Anterior cingulate cortex (tissue), 58 donors: ENCODE measurements around the gene NELL1.

ENCODE experiments used
- DNase-seq, 58 donors: peaks; one replicate each; lab custom pipeline; 2025; lab: John Stamatoyannopoulos, UW

Gene NELL1

GRCh38 chr11:20864628-20865027 lies 195.2 kb downstream of the NELL1 start:
- DNase-seq: no peak

- no peak for DNase-seq
These were observed 195.8 kb downstream of the NELL1 start for GRCh38 chr11:20865161-20865560.

GRCh38 chr11:20869123-20869522 lies 199.7 kb downstream of the NELL1 start:
- DNase-seq: no peak

- peak in 5 of 58 donors; percentile 0 to 3 (median 2) for DNase-seq
These were observed 203.7 kb downstream of the NELL1 start for GRCh38 chr11:20873054-20873453.

GRCh38 chr11:20874358-20874757 lies 205.0 kb downstream of the NELL1 start:
- DNase-seq: no peak

- DNase-seq: no peak
These were observed 206.5 kb downstream of the NELL1 start for GRCh38 chr11:20875889-20876288.

- no peak for DNase-seq
These were observed 207.4 kb downstream of the NELL1 start for GRCh38 chr11:20876738-20877137.

GRCh38 chr11:20880094-20880493 lies 210.7 kb downstream of the NELL1 start:
- DNase-seq: no peak

GRCh38 chr11:20881328-20882079 lies 212.1 kb downstream of the NELL1 start:
- DNase-seq: no peak

GRCh38 chr11:20887137-20887536 lies 217.8 kb downstream of the NELL1 start:
- no peak for DNase-seq

GRCh38 chr11:20894296-20894695 lies 224.9 kb downstream of the NELL1 start:
- DNase-seq: no peak

- DNase-seq: no peak
These were observed 240.8 kb downstream of the NELL1 start for GRCh38 chr11:20909995-20910726.

- DNase-seq: no peak
These were observed 241.3 kb downstream of the NELL1 start for GRCh38 chr11:20910733-20911132.

- no peak for DNase-seq
These were observed 242.9 kb downstream of the NELL1 start for GRCh38 chr11:20912065-20912821.

GRCh38 chr11:20912922-20913512 lies 243.6 kb downstream of the NELL1 start:
- no peak for DNase-seq

- no peak for DNase-seq
These were observed 247.9 kb downstream of the NELL1 start for GRCh38 chr11:20917306-20917705.

- DNase-seq: no peak
These were observed 257.6 kb downstream of the NELL1 start for GRCh38 chr11:20926799-20927540.

- no peak for DNase-seq
These were observed 261.6 kb downstream of the NELL1 start for GRCh38 chr11:20931029-20931428.

- DNase-seq: peak in 4 of 58 donors; percentile 2 to 20 (median 4)
These were observed 263.7 kb downstream of the NELL1 start for GRCh38 chr11:20933086-20933485.

GRCh38 chr11:20933958-20934357 lies 264.6 kb downstream of the NELL1 start:
- DNase-seq: no peak
